ENCODE data around the gene SH3BP2. TPM values are rescaled to one million over a fixed set of nuclear protein-coding genes. Genes with fewer than 3 reads are reported as not detected.
"Not testable (repeated sequence)": the region's sequence is repeated elsewhere in the genome, so short reads cannot be mapped to it uniquely, and the experiment has no call there.

SH3BP2 gene
- total and polyA plus RNA-seq, 10 of the 15 experiments (the other 5 are each of a cell fraction or from before 2014, with no cell fraction given) = 1.1 to 61.8 (median 23.9) TPM

- ChIA-PET CTCF (interaction anchor here (0.7 kb wide), 1 partner anchor 86 kb away, joined by 3 read pairs; no protein-coding TSS in a partner anchor), POLR2A (interaction anchor here (0.9 kb wide), 1 partner anchor 264 kb away, joined by 5 read pairs; no protein-coding TSS in a partner anchor), SMC1A (ENCODE audit: uncharacterized antibody, unreplicated experiment) (interaction anchor here (2.2 kb wide), 1 partner anchor 10 kb away, joined by 9 read pairs; no protein-coding TSS in a partner anchor)
- H2AFZ ChIP-seq (ENCODE audit: control insufficient read depth, low read depth, low read length); H3K79me2 ChIP-seq (ENCODE audit: control insufficient read depth, insufficient read depth, low read length); H3K27ac ChIP-seq (ENCODE audit: control insufficient read depth, insufficient read depth); in situ Hi-C loops (cut with MboI); ATAC-seq; BruUV-seq (replicated peaks); H3K36me3 ChIP-seq (ENCODE audit: control insufficient read depth in 2 of 2, insufficient read depth in 2 of 2, low read length in 1 of 2); H3K9ac ChIP-seq (ENCODE audit: control insufficient read depth, insufficient read depth, low read length); intact Hi-C loops (cut with micrococcal nuclease; ENCODE audit: unreplicated experiment); H3K27me3 ChIP-seq (replicated peaks in 1 of 2; ENCODE audit: control insufficient read depth in 2 of 2, insufficient read depth in 2 of 2, low read length in 1 of 2); H4K20me1 ChIP-seq (ENCODE audit: control insufficient read depth, insufficient read depth); H3K4me3 ChIP-seq; RAD21 ChIA-PET (ENCODE audit: unreplicated experiment); DNase-seq (ENCODE audit: low read depth, low spot score); H3K4me2 ChIP-seq (ENCODE audit: control insufficient read depth, insufficient read depth); FAIRE-seq; H3K4me1 ChIP-seq (ENCODE audit: control insufficient read depth, insufficient read depth, low read length): not testable (repeated sequence)
- WGBS (ENCODE audit: insufficient coverage, insufficient replicate concordance, low lambda C conversion rate, missing lambda C conversion rate) = 73% methylated on average over 5 of the region's 5 CpGs
- peaks cover 10% of the 10 kb centered on the region; the same call in 2 of the 3 replicates for H3K9me3 ChIP-seq (replicated peaks; ENCODE audit: control insufficient read depth, insufficient read depth, low read length)
Measured at GRCh38 chr4:2780643-2781042, 12.2 kb upstream of the SH3BP2 start.

GRCh38 chr4:2781911-2782310 is 11.0 kb upstream of the SH3BP2 start:
- no peak for DNase-seq (ENCODE audit: low read depth, low spot score)
- H3K9ac ChIP-seq (ENCODE audit: control insufficient read depth, insufficient read depth, low read length) = no peak overlapping the region
- in situ Hi-C loops (cut with MboI) = no loop called here
- peaks cover 10% of the 10 kb centered on the region; the same call in 2 of the 3 replicates for H3K9me3 ChIP-seq (replicated peaks; ENCODE audit: control insufficient read depth, insufficient read depth, low read length)
- FAIRE-seq = no peak
- BruUV-seq (replicated peaks) = no TSS peak
- H3K79me2 ChIP-seq (ENCODE audit: control insufficient read depth, insufficient read depth, low read length) = no peaks in the 10 kb centered on the region
- no peak overlapping the region for H3K27ac ChIP-seq (ENCODE audit: control insufficient read depth, insufficient read depth)
- no peaks in the 10 kb centered on the region for H4K20me1 ChIP-seq (ENCODE audit: control insufficient read depth, insufficient read depth)
- SMC1A ChIA-PET (ENCODE audit: uncharacterized antibody, unreplicated experiment) = interaction anchor here (1.1 to 2.2 kb wide), 2 partner anchors 11 to 31 kb away, joined by 3 to 9 read pairs; no protein-coding TSS in a partner anchor
- H3K4me2 ChIP-seq (ENCODE audit: control insufficient read depth, insufficient read depth) = no peak overlapping the region
- POLR2A ChIA-PET = interaction anchor here (1.0 kb wide), 1 partner anchor 21 kb away, joined by 3 read pairs; no protein-coding TSS in a partner anchor
- CTCF ChIA-PET = interaction anchor here (0.6 to 1.0 kb wide), 2 partner anchors 11 to 40 kb away, joined by 3 read pairs; no protein-coding TSS in a partner anchor
- RAD21 ChIA-PET (ENCODE audit: unreplicated experiment) = no interaction called here
- H3K4me1 ChIP-seq (ENCODE audit: control insufficient read depth, insufficient read depth, low read length) = peaks cover 17% of the 10 kb centered on the region
- 91% methylated on average over 10 of the region's 10 CpGs for WGBS (ENCODE audit: insufficient coverage, insufficient replicate concordance, low lambda C conversion rate, missing lambda C conversion rate)
- H3K4me3 ChIP-seq = no peak overlapping the region
- H3K27me3 ChIP-seq (replicated peaks in 1 of 2; ENCODE audit: control insufficient read depth in 2 of 2, insufficient read depth in 2 of 2, low read length in 1 of 2) = no peaks in the 10 kb centered on the region
- no peaks in the 10 kb centered on the region for H3K36me3 ChIP-seq (ENCODE audit: control insufficient read depth in 2 of 2, insufficient read depth in 2 of 2, low read length in 1 of 2)
- no peak overlapping the region for H2AFZ ChIP-seq (ENCODE audit: control insufficient read depth, low read depth, low read length)
- intact Hi-C loops (cut with micrococcal nuclease; ENCODE audit: unreplicated experiment) = no loop called here
- ATAC-seq = no peak
- TF ChIP-seq HCFC1 (IDR thresholded peaks at IDR 0.05; ENCODE audit: low read length) (no peak), KLF5 (IDR thresholded peaks at IDR 0.05; ENCODE audit: partially characterized antibody) (no peak), ZBTB4 (CRISPR knock-in tag; IDR thresholded peaks at IDR 0.05) (no peak), ZNF592 (IDR thresholded peaks at IDR 0.05) (no peak), POLR2AphosphoS5 (IDR thresholded peaks at IDR 0.05; ENCODE audit: low read length) (no peak), ATF3 (IDR thresholded peaks at IDR 0.05; ENCODE audit: borderline replicate concordance, extremely low read depth, low read depth, low read length) (no peak), RFX5 (IDR thresholded peaks at IDR 0.05; ENCODE audit: low read depth, low read length) (no peak)
